GM19099 (cell line): ENCODE measurements around the gene TBCD.

Source experiments
- POLR2A ChIP-seq: IDR thresholded peaks from 3 replicates; pipeline ENCODE4 v1.6.1; 2011; ENCODE audit warnings: low read depth; ENCODE audit not compliant: insufficient read length; ENCODE audit errors: extremely low read depth

TBCD gene

GRCh38 chr17:82751571-82752370, at the start of gene TBCD:
Gene TBCD (plus strand): TSS chr17:82752065. CDS start chr17:82752194, 129 bp downstream.
- peak; percentile 53 for TF ChIP-seq POLR2A

DNA sequence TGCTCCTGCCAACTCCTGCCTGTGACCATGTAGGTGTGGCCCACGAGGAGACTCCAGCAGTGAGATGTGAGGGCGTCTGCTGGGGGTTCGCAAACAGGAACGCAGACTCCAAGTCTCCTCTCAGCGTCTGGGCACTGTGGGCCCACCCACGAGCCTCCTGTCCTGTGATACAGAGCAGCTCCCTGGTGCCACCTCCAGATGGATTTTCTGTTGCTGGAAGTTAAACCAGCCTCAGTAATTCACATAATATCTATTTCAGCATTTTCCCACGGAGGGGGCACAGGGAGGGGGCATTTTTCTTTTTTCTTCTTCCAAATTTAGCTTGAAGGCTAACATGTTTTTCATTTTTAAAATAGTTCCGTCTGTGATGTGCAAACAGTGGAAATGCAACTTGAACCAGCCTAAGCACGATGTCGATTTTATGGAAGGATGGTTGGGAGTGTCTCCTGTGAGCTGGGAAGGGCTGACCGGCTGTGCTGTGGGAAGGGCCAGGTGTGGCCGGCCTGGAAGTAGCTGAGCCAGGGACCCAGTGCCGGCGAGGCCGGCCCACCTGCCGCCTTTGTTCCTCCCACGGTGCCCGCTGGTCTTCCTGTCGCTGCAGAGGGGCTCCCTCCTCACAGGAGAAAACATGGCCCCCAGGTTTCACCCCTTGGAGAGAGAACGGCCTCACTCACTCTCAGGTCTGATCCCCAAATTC, 49.5 kb upstream of the TBCD start:
- no peak for TF ChIP-seq POLR2A

GRCh38 chr17:82703036-82703745, 48.7 kb upstream of the TBCD start:
- TF ChIP-seq POLR2A = no peak

DNA sequence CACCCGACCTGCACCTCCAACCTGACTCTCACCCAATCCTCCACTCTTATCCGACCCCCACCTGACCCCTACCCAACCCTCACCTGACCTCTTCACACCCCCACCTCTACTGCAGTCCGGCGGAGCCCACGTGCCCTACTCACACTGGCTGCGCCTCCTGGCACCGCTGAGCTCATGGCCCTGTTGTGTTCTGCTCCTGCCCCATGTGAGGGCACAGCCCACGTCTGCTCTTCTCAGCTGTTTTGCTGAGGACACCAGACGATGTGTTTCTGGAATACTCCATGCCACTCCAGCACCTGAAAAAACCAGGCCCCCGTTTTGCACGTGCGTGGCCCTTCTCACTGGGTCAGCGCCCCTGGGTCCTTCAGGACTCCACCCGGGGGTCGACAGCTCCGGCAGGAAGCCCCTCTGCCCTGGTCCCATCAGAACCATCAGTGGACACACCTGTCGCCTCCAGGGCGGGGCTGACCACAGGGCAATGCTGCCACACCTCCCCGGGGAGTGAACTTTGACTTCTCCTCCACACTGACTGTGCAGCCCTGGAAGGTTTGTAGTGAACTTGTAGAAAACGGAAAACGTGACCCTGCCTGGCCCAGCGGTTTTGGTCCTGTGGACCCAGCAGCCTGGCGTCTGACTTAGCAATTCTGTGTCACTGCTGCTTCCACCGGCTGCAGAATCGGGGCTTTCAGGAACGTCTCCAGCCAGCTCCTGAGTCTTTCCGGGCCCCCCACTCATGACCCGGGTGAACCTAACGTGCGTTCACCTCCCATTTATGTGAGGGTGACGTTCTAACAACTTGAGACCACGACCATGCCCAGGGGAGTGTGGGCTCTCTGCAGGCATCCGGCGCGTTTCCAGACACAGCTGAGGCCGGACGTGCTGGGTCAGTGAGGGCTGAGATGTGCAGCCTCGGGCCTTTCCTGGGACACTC, 47.7 kb upstream of the TBCD start:
- no peak for TF ChIP-seq POLR2A

DNA sequence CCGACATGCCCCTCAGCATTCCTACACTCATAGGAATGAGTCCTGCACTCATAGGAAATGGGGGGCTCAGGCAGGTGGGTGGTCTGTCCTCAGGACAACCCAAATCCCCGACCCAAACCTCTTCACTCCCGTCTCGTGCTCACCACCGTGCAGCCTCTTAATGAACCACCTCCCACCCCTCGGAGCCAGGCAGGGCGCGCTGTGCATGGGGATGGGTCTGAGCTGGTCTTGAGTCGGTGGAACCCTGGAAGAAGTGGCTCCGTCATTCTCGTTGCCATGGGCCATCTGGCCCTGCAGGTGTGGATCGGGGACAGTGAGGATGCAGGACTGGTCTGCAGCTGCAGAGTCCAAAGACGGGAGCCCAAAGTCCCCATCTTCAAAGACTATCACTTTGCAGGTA, 47.0 kb upstream of the TBCD start:
- TF ChIP-seq POLR2A = no peak

- no peak for TF ChIP-seq POLR2A
These were observed 46.1 kb upstream of the TBCD start for GRCh38 chr17:82705756-82706155.

- TF ChIP-seq POLR2A = no peak
These were observed 42.7 kb upstream of the TBCD start for GRCh38 chr17:82709024-82709675.

- TF ChIP-seq POLR2A = no peak
These were observed 42.0 kb upstream of the TBCD start for GRCh38 chr17:82709676-82710498.

DNA sequence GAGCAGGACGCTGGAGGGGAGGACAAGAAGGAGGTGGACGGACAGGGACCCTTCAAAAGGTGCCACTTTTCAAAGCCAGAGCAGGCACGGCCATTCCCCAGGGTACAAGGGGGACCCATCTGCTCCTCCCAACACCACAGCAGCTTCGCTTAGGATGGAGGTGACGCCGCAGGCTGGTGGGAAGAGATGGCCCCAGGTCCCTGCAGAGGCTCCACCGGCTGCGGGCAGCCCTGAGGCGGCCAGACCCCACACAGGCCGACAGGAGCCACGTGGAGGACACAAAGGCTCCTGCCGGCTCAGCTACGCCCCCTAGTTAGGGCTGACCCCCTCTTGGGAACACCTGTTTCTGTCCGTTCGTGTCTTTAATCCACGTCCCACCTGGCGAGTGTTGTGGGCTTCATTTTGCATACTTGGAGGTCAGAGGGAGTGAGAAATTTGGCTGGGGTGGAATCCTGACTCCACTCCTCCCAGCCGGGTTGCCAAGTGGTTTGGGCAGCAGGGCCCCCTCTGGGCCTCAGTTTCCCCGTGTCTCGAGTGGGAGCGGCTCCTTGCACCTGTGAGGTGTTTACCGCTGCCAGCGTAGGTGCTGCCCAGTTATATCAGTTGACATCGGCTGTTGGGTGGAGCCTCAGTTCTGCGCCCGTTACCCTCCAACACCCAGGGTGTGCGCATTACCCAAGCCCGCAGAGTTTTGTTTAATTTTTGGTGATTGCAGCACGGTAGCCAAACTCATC, 41.2 kb upstream of the TBCD start:
- no peak for TF ChIP-seq POLR2A

- no peak for TF ChIP-seq POLR2A
These were observed 38.7 kb upstream of the TBCD start for GRCh38 chr17:82713071-82713723.

DNA sequence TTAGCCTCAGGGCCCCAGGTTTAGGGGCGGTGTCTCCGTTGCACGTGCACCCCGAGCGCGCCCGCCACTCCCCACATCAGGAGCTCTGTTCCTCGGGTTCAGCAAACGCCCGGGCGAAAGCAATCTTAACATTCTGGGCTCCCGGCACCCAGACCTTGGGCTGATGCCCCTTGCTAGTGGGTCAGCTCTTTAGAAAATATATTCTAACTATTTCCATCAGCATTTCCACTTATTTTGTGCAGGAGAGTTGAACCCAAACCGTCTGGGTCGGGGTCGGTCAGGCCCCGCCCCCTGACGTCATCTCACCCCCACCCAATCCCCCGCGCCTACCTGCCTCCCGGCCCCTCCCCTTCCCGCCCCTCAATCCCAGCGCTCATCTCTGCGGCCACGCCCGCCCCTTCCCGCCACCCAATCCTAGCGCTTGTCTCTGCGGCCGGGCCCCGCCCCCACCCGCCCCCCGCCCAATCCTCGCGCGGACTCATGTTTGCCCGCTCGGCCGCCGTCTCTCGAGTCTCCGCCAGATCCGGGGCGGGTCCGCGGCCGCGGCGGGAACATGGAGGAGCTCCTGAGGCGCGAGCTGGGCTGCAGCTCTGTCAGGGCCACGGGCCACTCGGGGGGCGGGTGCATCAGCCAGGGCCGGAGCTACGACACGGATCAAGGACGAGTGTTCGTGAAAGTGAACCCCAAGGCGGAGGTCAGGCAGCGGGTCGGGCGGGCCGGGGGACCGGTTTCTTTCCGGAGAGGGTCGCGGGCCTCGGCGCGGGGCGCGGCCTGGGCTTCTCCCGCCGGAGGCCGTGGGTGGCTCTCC, 35.5 kb upstream of the TBCD start, which contains the start of gene FN3KRP:
TSS of gene FN3KRP (plus strand) at position 504 of the 808 bp plus-strand sequence. CDS start at position 554, 50 bp downstream.
- peak; percentile 78 for TF ChIP-seq POLR2A

DNA sequence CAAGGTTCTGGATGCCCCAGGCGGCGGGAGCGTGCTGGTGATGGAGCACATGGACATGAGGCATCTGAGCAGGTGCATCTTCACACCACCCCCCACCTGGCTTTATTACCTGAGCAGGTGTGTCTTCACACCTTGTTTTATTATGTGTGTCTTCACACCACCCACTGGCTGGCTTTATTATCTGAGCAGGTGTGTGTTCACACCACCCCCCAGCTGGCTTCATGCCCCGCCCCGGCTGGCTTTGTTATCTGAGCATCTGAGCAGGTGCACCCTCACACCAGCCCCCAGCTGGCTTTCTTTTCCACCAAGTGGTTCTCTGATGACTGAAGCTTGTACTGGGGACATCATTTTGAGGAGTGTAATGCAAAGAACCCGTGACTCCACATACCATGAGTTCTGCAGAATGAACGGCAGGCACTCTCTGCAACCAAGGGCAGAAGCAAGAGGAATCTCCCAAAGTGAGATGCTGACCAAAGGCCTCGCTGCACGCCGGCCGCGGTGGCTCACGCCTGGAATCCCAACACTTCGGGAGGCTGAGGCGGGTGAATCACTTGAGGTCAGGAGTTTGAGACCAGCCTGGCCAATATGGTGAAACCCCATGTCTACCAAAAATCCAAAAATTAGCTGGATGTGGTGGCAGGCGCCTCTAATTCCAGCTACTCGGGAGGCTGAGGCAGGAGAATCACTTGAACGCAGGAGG, 32.7 kb upstream of the TBCD start:
- no peak for TF ChIP-seq POLR2A
